Measurements from ENCODE around the gene JAKMIP3. TPM values are rescaled to one million over a fixed set of nuclear protein-coding genes. Genes with fewer than 3 reads are reported as not detected.
"Not testable (repeated sequence)": the region's sequence is repeated elsewhere in the genome, so short reads cannot be mapped to it uniquely, and the experiment has no call there.

JAKMIP3 gene
- total RNA-seq, 1 experiment from 2014 or later: 0.64 TPM

GRCh38 chr10:132064082-132064755 is 1.5 kb upstream of the JAKMIP3 start:
- DNase-seq (ENCODE audit: low spot score): no peak

GRCh38 chr10:132064771-132065437 is 842 bp upstream of the JAKMIP3 start:
- DNase-seq (ENCODE audit: low spot score): no peak

GRCh38 chr10:132066186-132066585 is 440 bp downstream of the JAKMIP3 start:
- DNase-seq (ENCODE audit: low spot score): peak; percentile 1

GRCh38 chr10:132066812-132067211 is 1.1 kb downstream of the JAKMIP3 start:
- DNase-seq (ENCODE audit: low spot score): no peak

- DNase-seq (ENCODE audit: low spot score): no peak
Measured at GRCh38 chr10:132068431-132069121, 2.8 kb downstream of the JAKMIP3 start.

- DNase-seq (ENCODE audit: low spot score): no peak
Measured at GRCh38 chr10:132069122-132069848, 3.5 kb downstream of the JAKMIP3 start.

- DNase-seq (ENCODE audit: low spot score): no peak
Measured at GRCh38 chr10:132069849-132070182, 4.1 kb downstream of the JAKMIP3 start.

- no peak for DNase-seq (ENCODE audit: low spot score)
Measured at GRCh38 chr10:132070724-132071123, 5.0 kb downstream of the JAKMIP3 start.

GRCh38 chr10:132071667-132072066 is 5.9 kb downstream of the JAKMIP3 start:
- no peak for DNase-seq (ENCODE audit: low spot score)

- no peak for DNase-seq (ENCODE audit: low spot score)
Measured at GRCh38 chr10:132075909-132076577, 10.3 kb downstream of the JAKMIP3 start.

GRCh38 chr10:132076578-132077081 is 10.9 kb downstream of the JAKMIP3 start:
- DNase-seq (ENCODE audit: low spot score): no peak

GRCh38 chr10:132077091-132077490 is 11.3 kb downstream of the JAKMIP3 start:
- DNase-seq (ENCODE audit: low spot score): no peak

GRCh38 chr10:132078746-132079345 is 13.1 kb downstream of the JAKMIP3 start:
- DNase-seq (ENCODE audit: low spot score): no peak

- not testable (repeated sequence) for DNase-seq (ENCODE audit: low spot score)
Measured at GRCh38 chr10:132084384-132084783, 18.6 kb downstream of the JAKMIP3 start.

- DNase-seq (ENCODE audit: low spot score): not testable (repeated sequence)
Measured at GRCh38 chr10:132093236-132093635, 27.5 kb downstream of the JAKMIP3 start.

GRCh38 chr10:132094581-132095234 is 29.0 kb downstream of the JAKMIP3 start:
- DNase-seq (ENCODE audit: low spot score): peak; percentile 26

GRCh38 chr10:132095403-132096113 is 29.8 kb downstream of the JAKMIP3 start:
- no peak for DNase-seq (ENCODE audit: low spot score)

- peak; percentile 88 for DNase-seq (ENCODE audit: low spot score)
Measured at GRCh38 chr10:132096223-132096622, 30.5 kb downstream of the JAKMIP3 start.

- no peak for DNase-seq (ENCODE audit: low spot score)
Measured at GRCh38 chr10:132096863-132097478, 31.2 kb downstream of the JAKMIP3 start.

Data from A172 (cell line).